ENCODE results near the gene HKDC1. TPM values are rescaled to one million over a fixed set of nuclear protein-coding genes. Genes with fewer than 3 reads are reported as not detected.

The HKDC1 gene
- total RNA-seq, 2 experiments from 2014 or later = 0.40 TPM; not detected in 1

DNA sequence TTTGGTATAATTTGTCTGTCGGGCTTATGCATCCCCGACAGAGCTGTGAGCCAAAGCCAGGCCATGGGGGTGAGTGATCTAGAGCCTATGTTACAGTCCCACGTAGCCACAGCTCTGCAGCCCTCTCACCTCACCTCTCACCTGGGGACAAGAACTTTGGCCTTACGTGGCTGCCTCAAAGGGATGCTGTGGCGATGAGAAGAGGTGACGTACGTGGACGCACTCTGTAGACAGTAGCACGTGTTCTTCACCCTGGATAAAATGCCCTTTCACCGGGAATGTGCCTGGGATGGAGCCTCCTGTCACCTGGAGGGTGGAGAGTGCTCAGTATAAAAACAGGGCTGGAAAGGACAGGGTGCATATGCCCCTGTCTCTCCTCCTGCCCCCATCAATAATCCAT, 5.5 kb downstream of the HKDC1 start:
- intact Hi-C loops (cut with micrococcal nuclease) = loop anchor here (10.0 kb wide), 1 partner anchor 101 kb away; the partner anchor contains the start of gene VPS26A
- Mint-ChIP-seq H3K27ac (peak overlapping the region; percentile 2), H3K4me1 (ENCODE audit: low read depth) (peaks cover 57% of the 10 kb centered on the region), H3K4me3 (no peak overlapping the region), H3K27me3 (no peaks in the 10 kb centered on the region), H3K9me3 (no peaks in the 10 kb centered on the region), H3K36me3 (ENCODE audit: low read depth) (no peaks in the 10 kb centered on the region)
- DNase-seq = no peak
- TF ChIP-seq, protein P1, sequence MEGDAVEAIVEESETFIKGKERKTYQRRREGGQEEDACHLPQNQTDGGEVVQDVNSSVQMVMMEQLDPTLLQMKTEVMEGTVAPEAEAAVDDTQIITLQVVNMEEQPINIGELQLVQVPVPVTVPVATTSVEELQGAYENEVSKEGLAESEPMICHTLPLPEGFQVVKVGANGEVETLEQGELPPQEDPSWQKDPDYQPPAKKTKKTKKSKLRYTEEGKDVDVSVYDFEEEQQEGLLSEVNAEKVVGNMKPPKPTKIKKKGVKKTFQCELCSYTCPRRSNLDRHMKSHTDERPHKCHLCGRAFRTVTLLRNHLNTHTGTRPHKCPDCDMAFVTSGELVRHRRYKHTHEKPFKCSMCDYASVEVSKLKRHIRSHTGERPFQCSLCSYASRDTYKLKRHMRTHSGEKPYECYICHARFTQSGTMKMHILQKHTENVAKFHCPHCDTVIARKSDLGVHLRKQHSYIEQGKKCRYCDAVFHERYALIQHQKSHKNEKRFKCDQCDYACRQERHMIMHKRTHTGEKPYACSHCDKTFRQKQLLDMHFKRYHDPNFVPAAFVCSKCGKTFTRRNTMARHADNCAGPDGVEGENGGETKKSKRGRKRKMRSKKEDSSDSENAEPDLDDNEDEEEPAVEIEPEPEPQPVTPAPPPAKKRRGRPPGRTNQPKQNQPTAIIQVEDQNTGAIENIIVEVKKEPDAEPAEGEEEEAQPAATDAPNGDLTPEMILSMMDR (IDR thresholded peaks at IDR 0.05) = no peak
- ChIA-PET POLR2A (interaction anchor here (0.9 kb wide), 1 partner anchor 180 kb away, joined by 3 read pairs; no protein-coding TSS in a partner anchor), CTCF (interaction anchor here (0.6 to 2.4 kb wide), 4 partner anchors 11 to 402 kb away, joined by 3 to 6 read pairs (median 4); no protein-coding TSS in a partner anchor)
- no peak for ATAC-seq

DNA sequence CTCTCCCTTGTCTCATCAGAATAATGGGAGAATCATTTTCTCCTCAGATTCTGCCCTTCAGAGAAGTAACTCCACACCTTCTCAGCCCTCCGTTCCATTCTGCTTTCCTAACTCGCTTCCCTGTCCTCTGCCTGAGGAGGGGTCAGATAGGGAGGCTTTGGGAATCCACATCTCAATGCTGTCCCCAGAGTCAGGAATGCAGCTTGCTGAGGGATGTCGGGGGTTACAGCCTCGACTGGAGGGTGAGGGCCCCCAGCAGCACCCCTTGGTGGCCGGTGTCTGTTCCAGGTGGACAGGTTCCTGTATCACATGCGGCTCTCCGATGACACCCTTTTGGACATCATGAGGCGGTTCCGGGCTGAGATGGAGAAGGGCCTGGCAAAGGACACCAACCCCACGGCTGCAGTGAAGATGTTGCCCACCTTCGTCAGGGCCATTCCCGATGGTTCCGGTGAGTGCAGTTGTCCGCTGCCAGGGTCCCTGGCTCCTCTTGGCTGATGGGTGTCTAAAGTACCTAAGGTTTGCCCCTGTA, 6.9 kb downstream of the HKDC1 start:
- no peak for DNase-seq
- intact Hi-C loops (cut with micrococcal nuclease) = loop anchor here (10.0 kb wide), 1 partner anchor 102 kb away; the partner anchor contains the start of gene VPS26A
- no peaks in the 10 kb centered on the region for H3K27me3 Mint-ChIP-seq
- no peak overlapping the region for H3K27ac Mint-ChIP-seq
- H3K36me3 Mint-ChIP-seq (ENCODE audit: low read depth) = no peaks in the 10 kb centered on the region
- POLR2A ChIA-PET = interaction anchor here (0.6 to 1.4 kb wide), 2 partner anchors 12 to 282 kb away, joined by 3 to 4 read pairs; no protein-coding TSS in a partner anchor
- ATAC-seq = no peak
- peaks cover 51% of the 10 kb centered on the region for H3K4me1 Mint-ChIP-seq (ENCODE audit: low read depth)
- CTCF ChIA-PET = no interaction called here
- TF ChIP-seq, protein P1 (IDR thresholded peaks at IDR 0.05) = no peak
- no peaks in the 10 kb centered on the region for H3K9me3 Mint-ChIP-seq
- no peak overlapping the region for H3K4me3 Mint-ChIP-seq

DNA sequence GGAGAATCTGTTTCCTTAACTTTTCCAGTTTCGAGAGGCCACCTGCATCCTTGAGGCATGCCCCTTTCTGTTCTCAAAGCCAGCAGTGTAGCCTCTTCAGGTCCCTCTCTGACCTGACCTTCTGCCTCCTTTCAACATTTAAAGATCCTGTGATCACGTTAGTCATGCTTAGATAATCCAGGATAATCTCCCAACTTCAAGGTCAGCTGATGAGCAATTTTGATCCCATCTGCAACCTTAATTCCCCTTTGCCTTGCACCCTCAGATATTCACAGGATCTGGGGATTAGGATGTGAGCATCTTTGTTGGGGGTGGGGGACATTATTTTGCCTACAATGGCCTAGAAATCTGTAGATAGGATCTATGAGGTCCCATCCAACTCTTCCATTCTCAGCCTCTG, 8.0 kb downstream of the HKDC1 start:
- Mint-ChIP-seq H3K27me3 (no peaks in the 10 kb centered on the region), H3K36me3 (ENCODE audit: low read depth) (no peaks in the 10 kb centered on the region), H3K4me1 (ENCODE audit: low read depth) (peaks cover 52% of the 10 kb centered on the region), H3K9me3 (no peaks in the 10 kb centered on the region), H3K27ac (peak overlapping the region; percentile 21), H3K4me3 (no peak overlapping the region)
- TF ChIP-seq, protein P1 (IDR thresholded peaks at IDR 0.05) = no peak
- intact Hi-C loops (cut with micrococcal nuclease) = loop anchor here (10.0 kb wide), 1 partner anchor 103 kb away; the partner anchor contains the start of gene VPS26A
- ATAC-seq (no peak), DNase-seq (no peak)
- ChIA-PET CTCF (interaction anchor here (1.4 kb wide), 1 partner anchor 180 kb away, joined by 7 read pairs; no protein-coding TSS in a partner anchor), POLR2A (interaction anchor here (1.2 to 2.0 kb wide), 5 partner anchors 13 to 272 kb away, joined by 3 to 6 read pairs (median 5); partner anchors contain the start of genes DDX21 and SRGN)

DNA sequence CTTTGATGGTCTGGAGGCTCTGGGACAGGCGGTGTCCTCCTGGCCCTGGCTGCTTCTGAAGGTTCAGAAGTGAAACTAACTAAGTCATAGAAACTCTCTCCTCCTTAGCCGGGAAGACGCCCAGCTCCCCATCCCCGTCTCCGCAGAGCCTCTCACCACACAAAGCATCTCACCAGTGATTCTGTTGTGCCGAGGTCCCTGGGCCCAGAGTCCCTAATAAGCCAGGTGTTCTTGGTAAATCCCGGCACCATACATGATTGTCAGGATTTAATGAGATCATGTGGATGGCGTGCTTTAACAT, 9.4 kb downstream of the HKDC1 start:
- ChIA-PET CTCF (interaction anchor here (1.1 to 3.2 kb wide), 7 partner anchors 8 to 225 kb away, joined by 3 to 12 read pairs (median 5); no protein-coding TSS in a partner anchor), POLR2A (interaction anchor here (0.6 to 2.0 kb wide), 5 partner anchors 17 to 273 kb away, joined by 3 to 6 read pairs (median 4); partner anchors contain the start of genes DDX21 and SRGN)
- Mint-ChIP-seq H3K4me3 (peak overlapping the region; percentile 71), H3K4me1 (ENCODE audit: low read depth) (peaks cover 53% of the 10 kb centered on the region), H3K27ac (peak overlapping the region; percentile 92), H3K36me3 (ENCODE audit: low read depth) (no peaks in the 10 kb centered on the region), H3K9me3 (no peaks in the 10 kb centered on the region), H3K27me3 (no peaks in the 10 kb centered on the region)
- intact Hi-C loops (cut with micrococcal nuclease) = loop anchor here (10.0 kb wide), 1 partner anchor 105 kb away; the partner anchor contains the start of gene VPS26A
- DNase-seq (no peak), ATAC-seq (no peak)
- TF ChIP-seq, protein P1 (IDR thresholded peaks at IDR 0.05) = no peak

DNA sequence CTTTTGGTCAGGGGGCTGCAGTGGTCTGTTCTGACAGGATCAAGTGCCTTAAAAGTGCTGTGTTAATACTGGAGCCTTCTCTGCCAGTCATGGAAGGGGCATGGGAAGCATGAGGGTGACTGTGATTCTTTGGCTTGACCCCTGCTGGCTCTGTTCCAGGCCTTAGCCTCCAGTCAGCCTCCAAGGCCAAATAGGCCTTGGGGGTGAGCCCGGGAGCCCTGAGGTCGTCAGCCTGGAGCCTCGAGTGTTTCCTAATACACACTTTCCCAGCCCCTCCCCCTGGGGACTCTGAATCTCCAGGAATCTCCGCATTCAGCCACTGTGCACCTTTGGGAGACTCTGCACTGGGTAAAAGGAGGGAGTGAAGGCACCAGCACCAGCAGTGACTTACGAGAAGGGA, 10.0 kb downstream of the HKDC1 start:
- CTCF ChIA-PET = interaction anchor here (1.2 to 3.2 kb wide), 5 partner anchors 8 to 225 kb away, joined by 3 to 12 read pairs (median 5); no protein-coding TSS in a partner anchor
- ATAC-seq = no peak
- H3K36me3 Mint-ChIP-seq (ENCODE audit: low read depth) = no peaks in the 10 kb centered on the region
- H3K4me3 Mint-ChIP-seq = no peak overlapping the region
- no peak for DNase-seq
- peaks cover 47% of the 10 kb centered on the region for H3K4me1 Mint-ChIP-seq (ENCODE audit: low read depth)
- H3K27me3 Mint-ChIP-seq = no peaks in the 10 kb centered on the region
- H3K27ac Mint-ChIP-seq = no peak overlapping the region
- intact Hi-C loops (cut with micrococcal nuclease) = no loop called here
- POLR2A ChIA-PET = interaction anchor here (1.5 kb wide), 1 partner anchor 90 kb away, joined by 4 read pairs; no protein-coding TSS in a partner anchor
- no peaks in the 10 kb centered on the region for H3K9me3 Mint-ChIP-seq
- TF ChIP-seq, protein P1 (IDR thresholded peaks at IDR 0.05) = no peak

All from activated CD8-positive, alpha-beta T cell treated with anti-CD3 and anti-CD28 coated beads for 36 hours (primary cell).